GM12878 (cell line): ENCODE measurements around the gene USP28.
A peak's percentile ranks its signal among the peaks of the same experiment; 100 is the strongest.

Experiments used
- CTCF ChIP-seq, 3 experiments: IDR thresholded peaks in 2 of 3; conservative IDR thresholded peaks in 1 of 3; 2 replicates each; pipeline ENCODE4 v1.5.1; 2011; ENCODE audit warnings: low read depth in 3 of 3, low read length in 3 of 3, mild to moderate bottlenecking in 3 of 3, control low read depth in 2 of 3, moderate library complexity in 2 of 3, inconsistent platforms in 1 of 3, mixed read lengths in 1 of 3; ENCODE audit not compliant: control insufficient read depth in 2 of 3, insufficient read depth in 1 of 3; ENCODE audit errors: extremely low read depth in 1 of 3
- EP300 ChIP-seq, 2 experiments: fragments of 150-350 bp in 1 of 2; IDR thresholded peaks; 2 replicates each; pipeline ENCODE4 v1.6.1; 2011 to 2012; ENCODE audit warnings: low read depth in 2 of 2, low read length in 2 of 2, borderline replicate concordance in 1 of 2, improper control_type of control experiment in 1 of 2, inconsistent platforms in 1 of 2; ENCODE audit not compliant: control insufficient read depth in 1 of 2
- IKZF1 ChIP-seq: fragments of 450-650 bp; conservative IDR thresholded peaks from 2 replicates; pipeline ENCODE4 v1.6.1; 2017; ENCODE audit warnings: antibody characterized with exemption, mild to moderate bottlenecking
- JUND ChIP-seq: IDR thresholded peaks from 2 replicates; pipeline ENCODE4 v1.6.1; 2012; ENCODE audit warnings: low read depth, mild to moderate bottlenecking, low read length, improper control_type of control experiment, moderate library complexity
- POLR2A ChIP-seq: IDR thresholded peaks from 2 replicates; pipeline ENCODE4 v1.6.1; 2011; ENCODE audit warnings: low read depth, mild to moderate bottlenecking, low read length
- POLR2AphosphoS5 ChIP-seq: IDR thresholded peaks from 2 replicates; pipeline ENCODE4 v1.6.1; 2011; ENCODE audit warnings: mild to moderate bottlenecking, low read length, inconsistent platforms
- REST ChIP-seq: IDR thresholded peaks from 2 replicates; pipeline ENCODE4 v1.6.1; 2012; ENCODE audit warnings: mild to moderate bottlenecking, low read depth, low read length
- TCF7 ChIP-seq: IDR thresholded peaks from 2 replicates; pipeline ENCODE4 v1.6.1; 2014; ENCODE audit warnings: antibody characterized with exemption, borderline replicate concordance

GRCh38 chr11:113796663-113797259 is 78.6 kb downstream of the USP28 start:
- TF ChIP-seq CTCF (IDR thresholded peaks at IDR 0.05 in 2 of 3, conservative IDR thresholded peaks at IDR 0.05 in 1 of 3; ENCODE audit: control insufficient read depth in 2 of 3, extremely low read depth in 1 of 3, insufficient read depth in 1 of 3, low read depth in 3 of 3, low read length in 3 of 3): peak; percentile 53 to 69 (median 57)
- no peak for TF ChIP-seq JUND
- no peak for TF ChIP-seq TCF7
- TF ChIP-seq IKZF1: no peak
- TF ChIP-seq POLR2AphosphoS5: no peak
- no peak for TF ChIP-seq REST
- no peak for TF ChIP-seq POLR2A
- no peak for TF ChIP-seq EP300 (IDR thresholded peaks at IDR 0.05; ENCODE audit: borderline replicate concordance in 1 of 2, control insufficient read depth in 1 of 2, low read depth in 2 of 2, low read length in 2 of 2)
